Gastrocnemius medialis (tissue), 4 donors: ENCODE data around the gene SYCE3. TPM values are rescaled to one million over a fixed set of nuclear protein-coding genes. Genes with fewer than 3 reads are reported as not detected.
"Not testable (repeated sequence)": the region's sequence is repeated elsewhere in the genome, so short reads cannot be mapped to it uniquely, and the experiment has no call there.

Experiments
- ATAC-seq, 2 donors: fragments of 150-250 bp; one replicate each; pipeline ENCODE4 v1.9.1; 2016
- DNase-seq, 2 donors: peaks; one replicate each; pipeline ENCODE4 v3.0.0-alpha.2; 2019
- H3K27ac ChIP-seq, 4 donors: fragments of 200-600 bp; sonication (generic); 1 replicate in 1 of 4; 2 replicates in 3 of 4; pipeline ENCODE4 v1.5.1; 2016 to 2018; ENCODE audit warnings: mild to moderate bottlenecking in 2 of 4, moderate library complexity in 1 of 4
- H3K27me3 ChIP-seq, 3 donors: fragments of 200-600 bp; sonication (generic) in 2 of 3; 1 replicate in 1 of 3; 2 replicates in 2 of 3; pipeline versions ENCODE4 v1.5.1 to v1.6.0; 2016 to 2019; ENCODE audit warnings: mild to moderate bottlenecking in 1 of 3, moderate library complexity in 1 of 3
- H3K36me3 ChIP-seq, 2 donors: fragments of 200-600 bp; sonication (generic) in 1 of 2; one replicate each; pipeline ENCODE4 v1.5.1; 2017 to 2018
- H3K4me1 ChIP-seq, 2 donors: fragments of 200-600 bp; sonication (generic) in 1 of 2; one replicate each; pipeline ENCODE4 v1.5.1; 2016 to 2017; ENCODE audit warnings: mild to moderate bottlenecking in 2 of 2
- H3K4me3 ChIP-seq, 4 donors: fragments of 200-600 bp; sonication (generic) in 3 of 4; 1 replicate in 1 of 4; 2 replicates in 3 of 4; pipeline ENCODE4 v1.5.1; 2016 to 2019; ENCODE audit warnings: mild to moderate bottlenecking in 2 of 4
- H3K9me3 ChIP-seq, 3 donors: fragments of 200-600 bp; sonication (generic) in 2 of 3; 1 replicate in 1 of 3; 2 replicates in 2 of 3; pipeline ENCODE4 v1.5.1; 2016 to 2019
- CTCF ChIP-seq, 5 experiments: fragments of 450-650 bp in 3 of 5; fragments of 200-600 bp in 2 of 5; sonication (generic) in 2 of 5; IDR thresholded peaks in 4 of 5; conservative IDR thresholded peaks in 1 of 5; 1 replicate in 4 of 5; 2 replicates in 1 of 5; pipeline ENCODE4 v1.5.1; 2016 to 2019; ENCODE audit warnings: antibody characterized with exemption in 5 of 5, mild to moderate bottlenecking in 3 of 5, moderate library complexity in 3 of 5
- POLR2A ChIP-seq, 2 donors: fragments of 450-650 bp; IDR thresholded peaks; one replicate each; pipeline ENCODE4 v1.6.1; 2017; ENCODE audit warnings: antibody characterized with exemption in 2 of 2, mild to moderate bottlenecking in 2 of 2, moderate library complexity in 2 of 2
- in situ Hi-C, 4 donors: fragments of 200-750 bp; cut with MboI; loops; one replicate each; pipeline versions ENCODE4 v1.15.0 to v1.8.0; 2017; ENCODE audit warnings: low sequenced_read_pairs in 4 of 4
- intact Hi-C: fragments of 100-400 bp; cut with DNase I; formaldehyde crosslinking; loops from one replicate; pipeline ENCODE4 v1.15.1; 2023; ENCODE audit warnings: low total_unique reads
- total RNA-seq, 4 donors: library from RNA; depleted of rRNA; stranded (reverse); fragments of >200 nt; gene quantifications; one replicate each; pipeline versions ENCODE4 v1.1.0 to v1.2.3, GENCODE V29; 2016

Gene SYCE3
- total RNA-seq, 4 donors from 2014 or later, result not detected

GRCh38 chr22:50610041-50610451 is 47.3 kb upstream of the SYCE3 start:
- no peaks in the 10 kb centered on the region for H3K36me3 ChIP-seq
- DNase-seq, result no peak
- no peaks in the 10 kb centered on the region for H3K4me1 ChIP-seq
- H3K4me3 ChIP-seq, result no peak overlapping the region
- no peak for ATAC-seq
- TF ChIP-seq POLR2A (IDR thresholded peaks at IDR 0.05), result no peak
- no peak for TF ChIP-seq CTCF (IDR thresholded peaks at IDR 0.05 in 4 of 5, conservative IDR thresholded peaks at IDR 0.05 in 1 of 5)
- no peaks in the 10 kb centered on the region for H3K9me3 ChIP-seq
- intact Hi-C loops, result no loop called here
- no peak overlapping the region for H3K27ac ChIP-seq
- H3K27me3 ChIP-seq, result peaks cover 0 to 14% (median 3%) of the 10 kb centered on the region in 3 donors
- in situ Hi-C loops, result no loop called here

DNA sequence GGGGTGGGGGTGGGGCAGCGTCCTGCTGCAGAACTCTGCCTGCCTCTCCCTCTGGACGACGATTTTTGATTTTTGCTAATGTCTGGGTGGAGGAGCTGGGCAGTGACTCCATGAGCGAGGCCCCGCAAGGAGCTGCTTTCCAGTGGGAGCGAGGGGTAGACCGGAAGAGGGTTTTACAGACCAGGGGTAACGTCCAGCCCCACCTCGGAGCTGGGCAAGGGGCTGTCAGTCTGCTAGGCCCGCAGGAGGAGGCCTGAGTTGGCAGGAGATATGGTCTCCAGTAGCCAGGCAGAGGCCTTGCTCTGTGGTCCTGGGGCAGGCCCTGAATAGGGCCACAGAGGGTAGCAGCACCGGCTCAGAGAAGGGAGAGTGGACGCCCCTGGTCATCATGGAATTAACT is 46.9 kb upstream of the SYCE3 start:
- no peak overlapping the region for H3K27ac ChIP-seq
- no peaks in the 10 kb centered on the region for H3K36me3 ChIP-seq
- H3K4me1 ChIP-seq, result no peaks in the 10 kb centered on the region
- in situ Hi-C loops (no loop called here), intact Hi-C loops (no loop called here)
- peaks cover 0 to 18% (median 3%) of the 10 kb centered on the region in 3 donors for H3K27me3 ChIP-seq
- no peaks in the 10 kb centered on the region for H3K9me3 ChIP-seq
- DNase-seq, result no peak
- no peak for TF ChIP-seq CTCF (IDR thresholded peaks at IDR 0.05 in 4 of 5, conservative IDR thresholded peaks at IDR 0.05 in 1 of 5)
- no peak overlapping the region for H3K4me3 ChIP-seq
- no peak for ATAC-seq

DNA sequence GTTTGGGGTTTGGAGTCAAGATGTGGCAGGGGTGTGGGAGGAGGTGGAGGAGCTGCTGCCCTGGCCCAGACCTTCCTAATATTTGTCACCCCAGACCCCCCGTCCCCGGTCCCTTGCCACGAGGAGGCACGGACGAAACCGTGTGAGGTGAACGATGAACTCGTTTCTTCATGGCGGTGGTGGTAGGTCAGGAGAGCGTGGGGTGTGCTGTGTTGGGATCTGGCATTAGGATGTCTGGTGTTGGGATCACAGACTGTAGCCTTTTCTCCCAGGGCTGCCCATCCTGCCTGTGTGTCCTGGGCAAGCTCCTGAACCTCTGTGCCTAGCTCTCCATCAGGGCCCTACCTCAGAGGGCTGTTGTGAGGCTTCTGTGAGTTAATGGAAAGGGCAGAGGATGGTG is 46.3 kb upstream of the SYCE3 start:
- intact Hi-C loops, result no loop called here
- peaks cover 1 to 21% (median 3%) of the 10 kb centered on the region in 3 donors for H3K27me3 ChIP-seq

DNA sequence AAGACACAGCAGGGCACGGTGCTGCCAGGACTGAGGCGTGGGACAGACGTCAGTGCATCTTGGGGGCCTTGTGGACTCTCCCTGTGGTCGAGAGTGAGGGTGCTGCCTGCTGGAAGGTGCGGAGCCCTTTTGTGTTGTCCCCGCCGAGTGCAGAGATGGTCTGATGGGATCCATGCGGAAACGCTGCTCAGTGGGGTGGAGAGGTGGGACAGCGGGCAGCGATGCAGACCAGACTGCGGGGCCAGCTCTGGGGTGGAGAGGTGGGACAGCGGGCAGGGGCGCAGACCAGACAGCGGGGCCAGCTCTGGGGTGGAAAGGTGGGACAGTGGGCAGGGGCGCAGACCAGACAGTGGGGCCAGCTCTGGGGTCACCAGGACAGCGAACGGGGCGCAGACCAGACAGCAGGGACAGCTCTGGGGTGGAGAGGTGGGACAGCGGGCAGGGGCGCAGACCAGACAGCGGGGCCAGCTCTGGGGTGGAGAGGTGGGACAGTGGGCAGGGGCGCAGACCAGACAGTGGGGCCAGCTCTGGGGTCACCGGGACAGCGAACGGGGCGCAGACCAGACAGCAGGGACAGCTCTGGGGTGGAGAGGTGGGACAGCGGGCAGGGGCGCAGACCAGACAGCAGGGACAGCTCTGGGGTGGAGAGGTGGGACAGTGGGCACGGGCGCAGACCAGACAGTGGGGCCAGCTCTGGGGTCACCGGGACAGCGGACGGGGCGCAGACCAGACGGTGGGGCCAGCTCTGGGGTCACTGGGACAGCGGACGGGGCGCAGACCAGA is 45.5 kb upstream of the SYCE3 start:
- DNase-seq, ATAC-seq, intact Hi-C loops, H3K36me3 ChIP-seq, H3K27ac ChIP-seq, H3K9me3 ChIP-seq, H3K4me3 ChIP-seq, H3K4me1 ChIP-seq, in situ Hi-C loops: not testable (repeated sequence)
- peaks cover 4 to 28% (median 9%) of the 10 kb centered on the region in 3 donors for H3K27me3 ChIP-seq

More for the DNA sequence above, 46.3 kb upstream of the SYCE3 start:
- H3K27ac ChIP-seq, result no peak overlapping the region
- TF ChIP-seq POLR2A (IDR thresholded peaks at IDR 0.05), result no peak
- no peak for TF ChIP-seq CTCF (IDR thresholded peaks at IDR 0.05 in 4 of 5, conservative IDR thresholded peaks at IDR 0.05 in 1 of 5)
- ATAC-seq (no peak), DNase-seq (no peak)
- H3K36me3 ChIP-seq, result no peaks in the 10 kb centered on the region
- H3K4me1 ChIP-seq, result no peaks in the 10 kb centered on the region
- H3K9me3 ChIP-seq, result no peaks in the 10 kb centered on the region
- in situ Hi-C loops, result no loop called here
- H3K4me3 ChIP-seq, result no peak overlapping the region

- Histone ChIP-seq H3K4me1 (no peaks in the 10 kb centered on the region), H3K4me3 (no peak overlapping the region), H3K27me3 (peaks cover 10 to 34% (median 15%) of the 10 kb centered on the region in 3 donors), H3K36me3 (no peaks in the 10 kb centered on the region), H3K27ac (no peak overlapping the region), H3K9me3 (no peaks in the 10 kb centered on the region)
- intact Hi-C loops (no loop called here), in situ Hi-C loops (no loop called here)
- no peak for TF ChIP-seq CTCF (IDR thresholded peaks at IDR 0.05 in 4 of 5, conservative IDR thresholded peaks at IDR 0.05 in 1 of 5)
- TF ChIP-seq POLR2A (IDR thresholded peaks at IDR 0.05), result no peak
- ATAC-seq (no peak), DNase-seq (no peak)
Observed at GRCh38 chr22:50607659-50608020, 44.9 kb upstream of the SYCE3 start.
